GM19324 (cell line): Measurements from ENCODE around the gene MDFIC.

Experiments used
- ATAC-seq: cut with Tn5 transposase; IDR thresholded peaks from one replicate; pipeline ENCODE4 v1.9.1; 2021; ENCODE audit warnings: mild to moderate bottlenecking, moderate library complexity; ENCODE audit not compliant: unreplicated experiment, low FRiP score

MDFIC gene

GRCh38 chr7:114944745-114945625, 23.1 kb downstream of the MDFIC start:
- ATAC-seq = no peak

- ATAC-seq = no peak
Measured at GRCh38 chr7:114949231-114949630, 27.3 kb downstream of the MDFIC start.

DNA sequence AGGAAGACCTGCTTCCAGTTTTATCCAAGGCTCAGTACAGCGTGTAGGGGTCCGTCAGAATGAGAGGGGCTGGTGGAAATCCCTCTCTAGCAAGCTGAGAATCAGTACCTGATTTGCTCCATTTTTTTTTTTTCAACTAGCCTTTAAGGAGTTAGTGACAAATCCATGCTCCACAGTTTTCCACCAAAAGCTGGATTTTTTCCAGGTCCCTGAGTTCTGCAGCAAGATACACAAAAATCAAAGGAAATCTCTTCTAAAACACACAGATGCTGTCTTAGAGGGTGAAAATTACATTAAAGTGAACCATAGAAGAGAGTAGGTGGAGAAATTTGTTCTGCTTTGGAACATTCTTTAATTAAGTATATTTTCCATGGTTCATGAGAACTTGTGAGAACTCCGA, 30.4 kb downstream of the MDFIC start:
- ATAC-seq = no peak

GRCh38 chr7:114953724-114954123, 31.8 kb downstream of the MDFIC start:
- no peak for ATAC-seq

- no peak for ATAC-seq
Measured at GRCh38 chr7:114956702-114957101, 34.8 kb downstream of the MDFIC start.

DNA sequence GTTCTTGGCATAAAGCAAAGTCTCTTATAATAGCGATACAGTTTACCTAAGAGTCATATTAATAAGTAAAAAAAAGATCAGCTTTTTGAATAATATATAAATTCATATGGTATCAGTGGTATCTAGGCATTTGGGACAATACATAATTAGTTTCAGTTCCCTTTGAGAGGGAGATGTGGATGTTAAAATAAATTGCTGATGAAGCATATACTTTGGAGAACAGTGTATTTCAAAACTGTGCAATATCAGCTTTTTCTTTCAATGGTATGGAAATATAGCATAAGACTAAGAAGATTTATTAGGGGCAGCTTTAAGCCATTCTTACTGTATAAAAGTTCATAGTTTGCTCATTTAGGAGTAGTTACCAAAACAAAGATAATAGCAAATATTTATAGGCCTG, 35.5 kb downstream of the MDFIC start:
- no peak for ATAC-seq

- ATAC-seq = no peak
Measured at GRCh38 chr7:114959931-114960330, 38.0 kb downstream of the MDFIC start.

GRCh38 chr7:114962441-114962840, 40.5 kb downstream of the MDFIC start:
- no peak for ATAC-seq

DNA sequence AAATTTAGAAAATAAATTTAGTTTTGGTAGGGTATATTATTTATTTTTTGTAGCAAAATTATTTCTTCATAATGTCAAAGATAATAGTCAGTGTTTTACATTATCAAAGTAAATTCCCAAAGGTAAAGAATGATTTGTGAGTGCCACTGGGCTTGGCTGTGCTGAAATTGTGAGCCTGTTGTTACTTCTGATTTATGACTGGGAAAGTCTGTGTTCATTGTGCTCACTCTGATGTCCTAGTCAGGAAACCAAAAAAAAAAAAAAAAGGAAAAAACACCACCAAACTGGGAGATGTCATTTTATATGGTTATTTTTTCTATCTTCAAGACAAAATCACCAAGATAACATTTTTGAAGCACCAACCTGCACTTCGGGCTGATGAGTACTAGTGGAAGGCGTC, 44.3 kb downstream of the MDFIC start:
- ATAC-seq = no peak

DNA sequence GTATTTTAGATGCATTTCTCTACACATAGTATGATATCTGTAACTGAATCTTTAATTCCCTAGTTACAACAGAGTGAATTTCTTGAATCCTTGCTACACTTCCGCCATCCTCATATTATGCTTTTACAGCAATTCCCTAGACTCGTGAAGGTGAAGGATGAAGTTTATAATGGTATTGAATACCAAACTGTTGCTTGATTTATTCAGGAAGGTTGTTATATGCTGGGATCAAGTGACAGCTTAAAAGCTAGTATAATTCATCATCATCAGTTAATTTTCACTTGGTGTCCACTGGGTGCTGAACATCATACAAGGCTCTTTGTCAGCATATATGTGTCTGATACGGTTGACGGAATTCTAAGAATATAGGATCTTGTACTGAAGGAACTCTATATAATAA, 47.2 kb downstream of the MDFIC start:
- no peak for ATAC-seq

GRCh38 chr7:114970308-114970707, 48.4 kb downstream of the MDFIC start:
- ATAC-seq = no peak

DNA sequence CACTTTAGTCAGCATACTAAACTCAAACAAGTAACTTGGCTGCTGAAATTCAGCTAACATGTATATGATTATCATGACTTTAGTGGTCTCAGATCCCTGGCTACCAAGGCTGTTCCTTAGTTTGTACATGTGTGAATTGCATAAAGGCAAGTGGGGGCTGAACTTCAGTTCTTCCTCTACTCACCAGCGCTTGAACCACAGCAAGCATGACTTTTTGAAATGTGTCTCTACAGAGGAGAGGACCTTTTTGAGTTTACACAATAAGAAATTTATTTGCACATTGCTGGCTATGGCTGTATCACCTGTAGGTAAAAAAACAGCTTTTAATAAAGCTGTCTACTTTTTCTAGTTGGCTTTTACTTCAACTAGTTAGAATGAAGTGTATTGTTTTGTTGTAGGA, 48.8 kb downstream of the MDFIC start:
- ATAC-seq = no peak

GRCh38 chr7:114972567-114972966, 50.7 kb downstream of the MDFIC start:
- no peak for ATAC-seq

DNA sequence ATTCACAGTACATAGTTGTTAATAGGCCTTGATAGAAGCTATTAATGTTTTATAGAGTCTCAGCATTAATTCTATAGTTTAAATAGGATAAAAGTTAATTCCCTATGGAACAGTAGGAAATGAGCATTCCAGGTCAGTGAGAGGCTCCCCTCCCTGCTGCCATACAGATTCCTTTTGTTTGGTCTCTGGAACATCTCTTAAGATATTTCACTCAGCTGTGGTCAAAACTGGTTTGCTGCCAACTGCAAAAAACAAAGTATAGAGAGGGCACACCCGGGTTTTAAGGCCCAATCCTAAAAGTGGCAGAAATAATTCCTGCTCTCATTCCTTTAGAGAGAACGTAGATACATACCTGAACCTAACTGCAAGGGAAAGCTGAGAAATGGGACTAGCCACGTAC, 51.3 kb downstream of the MDFIC start:
- no peak for ATAC-seq

DNA sequence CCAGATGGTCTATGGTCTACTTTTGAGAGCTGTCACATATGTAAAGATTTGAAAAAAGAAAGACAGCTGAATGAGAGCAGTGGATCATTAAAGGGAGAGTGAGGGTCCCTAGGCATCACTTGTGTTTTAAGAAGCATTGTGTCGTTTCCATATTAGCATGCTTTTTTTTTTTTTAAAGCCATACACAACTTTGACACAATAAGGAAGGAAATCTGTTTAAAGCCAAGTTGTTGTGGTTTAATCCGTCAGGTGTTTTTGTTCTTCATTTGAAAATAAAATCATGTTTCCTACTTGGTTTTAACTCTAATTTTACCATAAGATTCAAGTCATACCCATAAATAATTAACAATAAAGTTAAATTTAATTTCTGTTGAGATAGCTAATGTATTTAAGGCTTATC, 53.5 kb downstream of the MDFIC start:
- no peak for ATAC-seq

DNA sequence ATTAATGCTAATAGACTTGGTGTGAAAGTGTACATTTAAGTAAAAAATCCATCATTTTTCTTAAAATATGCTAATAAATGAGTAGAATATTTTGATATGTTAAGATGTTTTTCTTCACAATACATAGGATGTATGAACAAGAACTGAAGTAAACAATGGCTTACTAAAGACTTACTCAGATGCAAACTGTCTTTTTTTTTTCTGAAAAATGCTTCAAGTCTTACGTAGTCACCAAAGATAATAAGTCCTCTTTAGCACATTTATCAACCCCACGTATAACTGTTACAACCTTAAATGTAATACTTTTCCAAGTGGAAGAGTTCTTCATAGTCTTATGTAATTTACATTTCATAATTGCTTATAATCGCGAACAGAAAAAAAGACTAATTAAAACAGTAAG, 54.8 kb downstream of the MDFIC start:
- no peak for ATAC-seq

GRCh38 chr7:114977277-114977676, 55.4 kb downstream of the MDFIC start:
- no peak for ATAC-seq

GRCh38 chr7:114979388-114979787, 57.5 kb downstream of the MDFIC start:
- no peak for ATAC-seq

DNA sequence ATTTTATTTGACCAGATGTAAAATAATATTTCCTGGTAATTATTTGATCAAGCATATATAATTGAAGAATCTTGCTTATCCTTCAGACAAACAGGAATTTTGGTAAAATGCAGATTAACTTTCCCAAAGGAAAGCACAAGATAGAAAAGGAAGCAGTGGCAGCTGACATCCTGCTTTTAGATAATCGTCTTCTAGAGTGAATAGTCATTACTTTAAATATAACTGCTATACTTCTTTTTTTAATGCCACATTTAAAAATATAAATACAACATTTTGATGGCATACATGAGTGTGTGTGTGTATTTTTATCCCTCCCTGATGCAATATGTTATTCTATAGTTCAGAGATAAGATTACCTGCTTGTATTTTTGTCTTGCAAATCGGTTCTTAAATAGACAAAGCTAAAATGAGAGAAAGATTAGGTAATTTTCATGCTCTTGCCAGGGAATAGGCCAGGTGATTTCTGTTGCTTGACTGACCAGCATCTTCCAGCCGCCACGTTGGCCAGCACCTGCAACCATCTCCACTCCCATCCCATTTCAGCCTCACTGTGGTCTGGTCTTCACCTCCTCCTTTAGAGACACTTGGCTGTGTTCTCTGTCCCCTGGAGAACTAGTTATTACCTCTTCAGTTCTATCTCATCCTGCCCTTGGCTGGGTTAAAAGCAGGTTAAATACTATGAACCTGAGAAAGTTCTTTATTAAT, 58.1 kb downstream of the MDFIC start:
- ATAC-seq = no peak

GRCh38 chr7:114981323-114981722, 59.4 kb downstream of the MDFIC start:
- ATAC-seq = no peak

GRCh38 chr7:114985116-114985715, 63.3 kb downstream of the MDFIC start:
- ATAC-seq = no peak
